Panc1 (cell line): ENCODE results near the gene PIGV. TPM values are rescaled to one million over a fixed set of nuclear protein-coding genes. Genes with fewer than 3 reads are reported as not detected.

Source experiments
- ATAC-seq: fragments of 200-7000 bp; cut with Tn5 transposase; 2 replicates; pipeline ENCODE4 v1.9.1; 2020; ENCODE audit warnings: mild to moderate bottlenecking, moderate library complexity
- BruUV-seq: library from RNA; stranded (reverse); fragments of 400-500 nt; replicated peaks from 2 replicates; lab custom pipeline; 2021; lab: Mats Ljungman, UMichigan
- CTCF ChIA-PET: fragments of 300-600 bp; sonication (Branson Sonifier 250); formaldehyde crosslinking; loops from one replicate; lab custom pipeline; 2022; ENCODE audit warnings: antibody characterized with exemption; lab: Charles Lee
- POLR2A ChIA-PET: fragments of 300-600 bp; sonication (Branson Sonifier 250); formaldehyde crosslinking; loops from one replicate; lab custom pipeline; 2022; ENCODE audit warnings: antibody characterized with exemption; lab: Charles Lee
- DNase-seq: peaks from one replicate; pipeline ENCODE4 v3.0.0-alpha.2; 2010; ENCODE audit warnings: low read depth, low spot score
- H3K27ac ChIP-seq: 2 replicates; pipeline ENCODE4 v1.5.1; 2011; ENCODE audit warnings: mild to moderate bottlenecking, low read length, inconsistent platforms
- H3K27me3 ChIP-seq: fragments of 200-500 bp; sonication (Bioruptor generic); 2 replicates; pipeline ENCODE4 v1.6.0; 2014; ENCODE audit warnings: low read length, inconsistent platforms; ENCODE audit not compliant: control insufficient read depth, insufficient read depth
- H3K36me3 ChIP-seq: fragments of 200-500 bp; sonication (Bioruptor generic); 2 replicates; pipeline ENCODE4 v1.5.1; 2014; ENCODE audit warnings: inconsistent platforms, mild to moderate bottlenecking, low read length, moderate library complexity; ENCODE audit not compliant: control insufficient read depth, insufficient read depth
- H3K4me1 ChIP-seq: 2 replicates; pipeline ENCODE4 v1.5.1; 2011; ENCODE audit warnings: inconsistent platforms, mild to moderate bottlenecking, low read length, moderate library complexity; ENCODE audit not compliant: control insufficient read depth, insufficient read depth
- H3K4me3 ChIP-seq, 2 experiments: 2 replicates each; pipeline ENCODE4 v1.5.1; 2011 to 2012; ENCODE audit warnings: low read depth in 2 of 2, low read length in 2 of 2, mild to moderate bottlenecking in 2 of 2, inconsistent platforms in 1 of 2, moderate library complexity in 1 of 2
- H3K9me3 ChIP-seq: fragments of 200-500 bp; sonication (Bioruptor generic); 2 replicates; pipeline ENCODE4 v1.5.1; 2014; ENCODE audit warnings: low read depth, mild to moderate bottlenecking, inconsistent platforms, low read length, moderate library complexity; ENCODE audit not compliant: control insufficient read depth, insufficient read depth
- CTCF ChIP-seq: fragments of 450-650 bp; IDR thresholded peaks from 2 replicates; pipeline ENCODE4 v1.5.1; 2017; ENCODE audit warnings: mild to moderate bottlenecking
- POLR2AphosphoS5 ChIP-seq: IDR thresholded peaks from 2 replicates; pipeline ENCODE4 v1.6.1; 2012; ENCODE audit warnings: mild to moderate bottlenecking, low read depth, low read length, moderate library complexity
- SIN3A ChIP-seq: IDR thresholded peaks from 2 replicates; pipeline ENCODE4 v1.6.1; 2012; ENCODE audit warnings: low read depth, mild to moderate bottlenecking, low read length, moderate library complexity, borderline replicate concordance; ENCODE audit not compliant: insufficient read depth
- TCF7L2 ChIP-seq: IDR thresholded peaks from 2 replicates; pipeline ENCODE4 v1.6.1; 2011; ENCODE audit warnings: mild to moderate bottlenecking, low read depth, low read length, inconsistent platforms
- in situ Hi-C: cut with HindIII; loops from 2 replicates; pipeline ENCODE4 v1.10.0; 2016; ENCODE audit warnings: low sequenced_read_pairs, low pct_unique_long_range_greater_than_20kb
- intact Hi-C: fragments of 100-400 bp; cut with micrococcal nuclease; formaldehyde crosslinking; loops from one replicate; pipeline ENCODE4 v1.10.0; 2022; ENCODE audit not compliant: unreplicated experiment
- total RNA-seq: library from RNA; stranded (reverse); gene quantifications from one replicate; pipeline ENCODE4 v1.2.1, GENCODE V29; 2021; ENCODE audit not compliant: unreplicated experiment
- TF ChIP-seq, protein P1 (sequence below), 2 experiments: IDR thresholded peaks; 2 replicates each; pipeline ENCODE4 v1.6.1; 2011 to 2012; ENCODE audit warnings: low read depth in 2 of 2, control low read depth in 1 of 2, low read length in 1 of 2, mild to moderate bottlenecking in 1 of 2, moderate library complexity in 1 of 2; ENCODE audit not compliant: insufficient read depth in 1 of 2

Gene PIGV
- total RNA-seq, 1 experiment from 2014 or later = 20.1 TPM

- no peaks in the 10 kb centered on the region for H3K27me3 ChIP-seq
- in situ Hi-C loops = no loop called here
- H3K9me3 ChIP-seq = no peaks in the 10 kb centered on the region
- ATAC-seq (no peak), DNase-seq (no peak)
- TF ChIP-seq TCF7L2 (no peak), POLR2AphosphoS5 (no peak), SIN3A (no peak), CTCF (no peak)
- TF ChIP-seq, protein P1, sequence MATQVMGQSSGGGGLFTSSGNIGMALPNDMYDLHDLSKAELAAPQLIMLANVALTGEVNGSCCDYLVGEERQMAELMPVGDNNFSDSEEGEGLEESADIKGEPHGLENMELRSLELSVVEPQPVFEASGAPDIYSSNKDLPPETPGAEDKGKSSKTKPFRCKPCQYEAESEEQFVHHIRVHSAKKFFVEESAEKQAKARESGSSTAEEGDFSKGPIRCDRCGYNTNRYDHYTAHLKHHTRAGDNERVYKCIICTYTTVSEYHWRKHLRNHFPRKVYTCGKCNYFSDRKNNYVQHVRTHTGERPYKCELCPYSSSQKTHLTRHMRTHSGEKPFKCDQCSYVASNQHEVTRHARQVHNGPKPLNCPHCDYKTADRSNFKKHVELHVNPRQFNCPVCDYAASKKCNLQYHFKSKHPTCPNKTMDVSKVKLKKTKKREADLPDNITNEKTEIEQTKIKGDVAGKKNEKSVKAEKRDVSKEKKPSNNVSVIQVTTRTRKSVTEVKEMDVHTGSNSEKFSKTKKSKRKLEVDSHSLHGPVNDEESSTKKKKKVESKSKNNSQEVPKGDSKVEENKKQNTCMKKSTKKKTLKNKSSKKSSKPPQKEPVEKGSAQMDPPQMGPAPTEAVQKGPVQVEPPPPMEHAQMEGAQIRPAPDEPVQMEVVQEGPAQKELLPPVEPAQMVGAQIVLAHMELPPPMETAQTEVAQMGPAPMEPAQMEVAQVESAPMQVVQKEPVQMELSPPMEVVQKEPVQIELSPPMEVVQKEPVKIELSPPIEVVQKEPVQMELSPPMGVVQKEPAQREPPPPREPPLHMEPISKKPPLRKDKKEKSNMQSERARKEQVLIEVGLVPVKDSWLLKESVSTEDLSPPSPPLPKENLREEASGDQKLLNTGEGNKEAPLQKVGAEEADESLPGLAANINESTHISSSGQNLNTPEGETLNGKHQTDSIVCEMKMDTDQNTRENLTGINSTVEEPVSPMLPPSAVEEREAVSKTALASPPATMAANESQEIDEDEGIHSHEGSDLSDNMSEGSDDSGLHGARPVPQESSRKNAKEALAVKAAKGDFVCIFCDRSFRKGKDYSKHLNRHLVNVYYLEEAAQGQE (IDR thresholded peaks at IDR 0.05; ENCODE audit: insufficient read depth in 1 of 2, low read depth in 2 of 2, low read length in 1 of 2) = no peak
- H3K4me1 ChIP-seq = peaks cover 48% of the 10 kb centered on the region
- H3K27ac ChIP-seq = no peak overlapping the region
- TSS peak; percentile 63 for BruUV-seq
- H3K36me3 ChIP-seq = peaks cover 29% of the 10 kb centered on the region
- H3K4me3 ChIP-seq = no peak overlapping the region
- intact Hi-C loops = no loop called here
- ChIA-PET CTCF (interaction anchor here (0.7 kb wide), 1 partner anchor 13 kb away, joined by 8 read pairs; no protein-coding TSS in a partner anchor), POLR2A (interaction anchor here (0.6 kb wide), 1 partner anchor 68 kb away, joined by 3 read pairs; no protein-coding TSS in a partner anchor)
Observed at GRCh38 chr1:26781206-26781825, 6.4 kb upstream of the PIGV start.

GRCh38 chr1:26782521-26783212 is 5.1 kb upstream of the PIGV start:
- no peak overlapping the region for H3K4me3 ChIP-seq
- DNase-seq (no peak), ATAC-seq (no peak)
- peaks cover 61% of the 10 kb centered on the region for H3K4me1 ChIP-seq
- no peaks in the 10 kb centered on the region for H3K9me3 ChIP-seq
- no TSS peak for BruUV-seq
- H3K36me3 ChIP-seq = peaks cover 25% of the 10 kb centered on the region
- TF ChIP-seq TCF7L2 (no peak), SIN3A (no peak), POLR2AphosphoS5 (no peak), CTCF (no peak)
- TF ChIP-seq, protein P1 (IDR thresholded peaks at IDR 0.05; ENCODE audit: insufficient read depth in 1 of 2, low read depth in 2 of 2, low read length in 1 of 2) = no peak
- in situ Hi-C loops (no loop called here), intact Hi-C loops (no loop called here)
- ChIA-PET POLR2A (interaction anchor here (0.6 kb wide), 1 partner anchor 143 kb away, joined by 3 read pairs; no protein-coding TSS in a partner anchor), CTCF (no interaction called here)
- H3K27ac ChIP-seq = 0 out of 2 replicates have a peak overlapping the region, but pooled peaks have one; percentile 26
- H3K27me3 ChIP-seq = no peaks in the 10 kb centered on the region
